K562 (cell line): ENCODE measurements around the gene DHX35. TPM values are rescaled to one million over a fixed set of nuclear protein-coding genes. Genes with fewer than 3 reads are reported as not detected.
A peak's percentile ranks its signal among the peaks of the same experiment; 100 is the strongest.

Experiments used
- ATAC-seq: fragments of 200-7000 bp; cut with Tn5 transposase; 3 replicates; pipeline ENCODE4 v1.9.1; 2020; ENCODE audit warnings: moderate library complexity
- BruUV-seq: library from RNA; stranded (reverse); fragments of 400-500 nt; replicated peaks from 2 replicates; lab custom pipeline; 2021; lab: Mats Ljungman, UMichigan
- CTCF ChIA-PET: fragments of 300-600 bp; formaldehyde crosslinking; extraction: SDS; loops from one replicate; lab custom pipeline; 2021; ENCODE audit warnings: low intra/inter-chr PET ratio; lab: Yijun Ruan, JAX
- POLR2A ChIA-PET: fragments of 300-600, 350-650 bp; sonication (Branson Sonifier 250); formaldehyde crosslinking; extraction: SDS; loops from one replicate; lab custom pipeline; 2021; ENCODE audit warnings: antibody characterized with exemption, inconsistent platforms; lab: Yijun Ruan, JAX
- DNase-seq, 4 experiments: peaks; one replicate each; pipeline versions ENCODE4 v3.0.0 to v3.0.0-alpha.2; 2011 to 2018; ENCODE audit warnings: low spot score in 3 of 4, mixed read lengths in 3 of 4; ENCODE audit errors: extremely low read depth in 1 of 4
- FAIRE-seq: peaks from 2 replicates; lab custom pipeline; 2011; peaks lifted over from hg19 to GRCh38; lab: Jason Lieb, UNC
- H2AFZ ChIP-seq: 2 replicates; pipeline ENCODE4 v1.6.0; 2011; ENCODE audit warnings: low read depth, low read length, control low read depth, inconsistent platforms
- H3K27ac ChIP-seq: fragments of 200-600 bp; 3 replicates; pipeline ENCODE4 v1.8.0; 2011; ENCODE audit warnings: low read depth, mild to moderate bottlenecking, control low read depth, inconsistent platforms, low read length, moderate library complexity, mixed read lengths; ENCODE audit errors: extremely low read depth
- H3K27me3 ChIP-seq, 2 experiments: fragments of 300-600 bp in 1 of 2; 2 replicates in 1 of 2; 3 replicates in 1 of 2; pipeline versions ENCODE4 v1.6.0 to v1.8.0; 2011; ENCODE audit warnings: inconsistent platforms in 2 of 2, low read length in 2 of 2, mild to moderate bottlenecking in 1 of 2, mixed read lengths in 1 of 2, moderate library complexity in 1 of 2; ENCODE audit not compliant: control insufficient read depth in 2 of 2, insufficient read depth in 2 of 2
- H3K36me3 ChIP-seq: fragments of 300-600 bp; 3 replicates; pipeline ENCODE4 v1.8.0; 2011; ENCODE audit warnings: mild to moderate bottlenecking, low read length, inconsistent platforms; ENCODE audit not compliant: control insufficient read depth, insufficient read depth
- H3K4me1 ChIP-seq, 2 experiments: fragments of 200-600 bp in 1 of 2; replicated peaks in 1 of 2; 2 replicates in 1 of 2; 3 replicates in 1 of 2; pipeline versions ENCODE4 v1.5.1 to v1.8.0; 2011; ENCODE audit warnings: inconsistent platforms in 2 of 2, low read length in 2 of 2, mild to moderate bottlenecking in 1 of 2, mixed read lengths in 1 of 2, moderate library complexity in 1 of 2; ENCODE audit not compliant: control insufficient read depth in 2 of 2, insufficient read depth in 2 of 2
- H3K4me2 ChIP-seq: 2 replicates; pipeline ENCODE4 v1.6.1; 2011; ENCODE audit warnings: low read length, control low read depth, inconsistent platforms, mixed read lengths; ENCODE audit not compliant: insufficient read depth
- H3K4me3 ChIP-seq: fragments of 200-600 bp; sonication (generic), shearing (Covaris generic); 2 replicates; pipeline ENCODE4 v1.5.1; 2016; ENCODE audit warnings: control low read depth, inconsistent platforms
- H3K79me2 ChIP-seq: fragments of 200-600 bp; 3 replicates; pipeline ENCODE4 v1.8.0; 2011; ENCODE audit warnings: low read length, inconsistent platforms; ENCODE audit not compliant: control insufficient read depth, insufficient read depth
- H3K9ac ChIP-seq, 2 experiments: 2 replicates each; pipeline versions ENCODE4 v1.6.0 to v1.6.1; 2011; ENCODE audit warnings: low read depth in 2 of 2, low read length in 2 of 2, control low read depth in 1 of 2, inconsistent platforms in 1 of 2, mild to moderate bottlenecking in 1 of 2, mixed read lengths in 1 of 2; ENCODE audit not compliant: insufficient read depth in 1 of 2
- H3K9me1 ChIP-seq: one replicate; pipeline ENCODE4 v1.6.0; 2011; ENCODE audit warnings: inconsistent platforms, mild to moderate bottlenecking, low read length, moderate library complexity; ENCODE audit not compliant: control insufficient read depth, insufficient read depth
- H3K9me3 ChIP-seq: replicated peaks from 2 replicates; pipeline ENCODE4 v1.5.1; 2011; ENCODE audit warnings: low read depth, low read length, inconsistent platforms; ENCODE audit not compliant: control insufficient read depth, insufficient read depth
- H4K20me1 ChIP-seq: replicated peaks from 2 replicates; pipeline ENCODE4 v1.6.1; 2011; ENCODE audit warnings: low read length, inconsistent platforms, mixed read lengths; ENCODE audit not compliant: control insufficient read depth, insufficient read depth
- ETV5 ChIP-seq: sonication (generic); formaldehyde crosslinking; IDR thresholded peaks from 2 replicates; pipeline ENCODE4 v1.4.0; 2020; ENCODE audit warnings: low read depth, mild to moderate bottlenecking, missing genetic modification reagents
- FOXA3 ChIP-seq, 2 experiments: fragments of 450-650 bp in 1 of 2; sonication (generic) in 1 of 2; formaldehyde crosslinking; IDR thresholded peaks in 1 of 2; conservative IDR thresholded peaks in 1 of 2; 2 replicates each; pipeline versions ENCODE4 v1.4.0 to v1.8.0; 2020 to 2022; ENCODE audit warnings: mild to moderate bottlenecking in 2 of 2, missing genetic modification reagents in 1 of 2
- JUND ChIP-seq, 2 experiments: IDR thresholded peaks; 2 replicates in 1 of 2; 3 replicates in 1 of 2; pipeline ENCODE4 v1.6.1; 2011; ENCODE audit warnings: borderline replicate concordance in 2 of 2, low read depth in 2 of 2, low read length in 2 of 2, improper control_type of control experiment in 1 of 2, missing biosample characterization in 1 of 2, missing genetic modification characterization in 1 of 2, missing genetic modification reagents in 1 of 2
- RBM25 ChIP-seq: fragments of 200-400 bp; formaldehyde crosslinking; IDR thresholded peaks from 2 replicates; pipeline ENCODE4 v1.6.1; 2018; ENCODE audit warnings: low read length, low read depth, moderate library complexity; ENCODE audit not compliant: severe bottlenecking
- ZBED1 ChIP-seq: IDR thresholded peaks from 2 replicates; pipeline ENCODE4 v1.6.1; 2014
- ZNF23 ChIP-seq: fragments of 250-450 bp; sonication (Bioruptor Pico); IDR thresholded peaks from 2 replicates; pipeline ENCODE4 v1.4.0; 2020; ENCODE audit warnings: mild to moderate bottlenecking
- ZNF274 ChIP-seq: IDR thresholded peaks from 2 replicates; pipeline ENCODE4 v1.6.1; 2011; ENCODE audit warnings: low read depth, mild to moderate bottlenecking, low read length, moderate library complexity, borderline replicate concordance
- ZNF436 ChIP-seq: fragments of 250-450, 450-650 bp; sonication (Bioruptor Pico); formaldehyde crosslinking; IDR thresholded peaks from 2 replicates; pipeline ENCODE4 v1.7.0; 2020; ENCODE audit warnings: mild to moderate bottlenecking
- WGBS: fragments of 100-300 bp; shearing (Covaris generic); methylation state at CpG from one replicate; pipeline ENCODE4 v1.1.6; 2016; ENCODE audit warnings: low coverage, mixed read lengths; ENCODE audit not compliant: insufficient coverage; ENCODE audit errors: missing lambda C conversion rate; 5-methylcytosine and 5-hydroxymethylcytosine counted together
- in situ Hi-C: fragments of 300-500 bp; cut with MboI; formaldehyde crosslinking; loops from 4 replicates; pipeline ENCODE4 v1.15.0; 2018; ENCODE audit warnings: inconsistent platforms, mixed read lengths
- intact Hi-C: fragments of 100-400 bp; cut with micrococcal nuclease; formaldehyde crosslinking; loops from 2 replicates; pipeline ENCODE4 v1.14.2; 2022
- polyA plus RNA-seq, 8 experiments: library from polyadenylated mRNA; depleted of rRNA in 4 of 8; stranded (reverse) in 5 of 8; unstranded in 3 of 8; fragments of >200 nt; fragmentation: Nextera tagmentation in 2 of 8; fragmentation: Illumina TruSeq in 1 of 8; extraction: Ambion mirVana in 2 of 8; extraction: Trizol in 1 of 8; gene quantifications; 2 replicates each; pipeline versions ENCODE4 v1.2.1 to v1.2.3, GENCODE V29; 2011 to 2014; ENCODE audit warnings: inconsistent platforms in 1 of 8, missing spikeins in 1 of 8
- total RNA-seq, 7 experiments: library from RNA; depleted of rRNA in 6 of 7; stranded (reverse); fragments of >200 nt in 6 of 7; fragmentation: Illumina TruSeq in 2 of 7; extraction: Trizol in 2 of 7; gene quantifications; 2 replicates each; pipeline versions ENCODE4 v1.2.1 to v1.2.3, GENCODE V29; 2011 to 2021; ENCODE audit warnings: low replicate concordance in 1 of 7
- TF ChIP-seq, protein P1 (sequence below): sonication (generic); formaldehyde crosslinking; IDR thresholded peaks from 2 replicates; pipeline ENCODE4 v1.8.1; 2023; ENCODE audit warnings: mild to moderate bottlenecking, missing genetic modification reagents
- TF ChIP-seq, protein P2 (sequence below), 2 experiments: fragments of 450-650 bp in 1 of 2; sonication (generic) in 1 of 2; formaldehyde crosslinking in 1 of 2; IDR thresholded peaks in 1 of 2; conservative IDR thresholded peaks in 1 of 2; 2 replicates each; pipeline versions ENCODE4 v1.6.1 to v1.8.1; 2016 to 2023; ENCODE audit warnings: mild to moderate bottlenecking in 2 of 2, moderate library complexity in 2 of 2, inconsistent platforms in 1 of 2, missing genetic modification reagents in 1 of 2
- TF ChIP-seq, protein P3 (sequence below), 2 experiments: IDR thresholded peaks; 2 replicates each; pipeline ENCODE4 v1.6.1; 2011; ENCODE audit warnings: borderline replicate concordance in 1 of 2, control low read depth in 1 of 2, low read depth in 1 of 2, low read length in 1 of 2, mild to moderate bottlenecking in 1 of 2, mixed read lengths in 1 of 2, moderate library complexity in 1 of 2; ENCODE audit not compliant: insufficient read depth in 1 of 2, insufficient read length in 1 of 2, poor library complexity in 1 of 2, severe bottlenecking in 1 of 2; ENCODE audit errors: extremely low read depth in 1 of 2
- TF ChIP-seq, protein P4 (sequence below): sonication (generic); formaldehyde crosslinking; IDR thresholded peaks from 2 replicates; pipeline ENCODE4 v1.8.0; 2022; ENCODE audit warnings: missing genetic modification reagents, mild to moderate bottlenecking, borderline replicate concordance
- TF ChIP-seq, protein P5 (sequence below): fragments of 450-650 bp; formaldehyde crosslinking; IDR thresholded peaks from 2 replicates; pipeline ENCODE4 v1.4.0; 2022; ENCODE audit warnings: missing genetic modification characterization

DHX35 gene
- total and polyA plus RNA-seq, 9 of the 15 experiments (the other 6 are each of a cell fraction or from before 2014, with no cell fraction given), result 6.5 to 25.6 (median 16.9) TPM

DNA sequence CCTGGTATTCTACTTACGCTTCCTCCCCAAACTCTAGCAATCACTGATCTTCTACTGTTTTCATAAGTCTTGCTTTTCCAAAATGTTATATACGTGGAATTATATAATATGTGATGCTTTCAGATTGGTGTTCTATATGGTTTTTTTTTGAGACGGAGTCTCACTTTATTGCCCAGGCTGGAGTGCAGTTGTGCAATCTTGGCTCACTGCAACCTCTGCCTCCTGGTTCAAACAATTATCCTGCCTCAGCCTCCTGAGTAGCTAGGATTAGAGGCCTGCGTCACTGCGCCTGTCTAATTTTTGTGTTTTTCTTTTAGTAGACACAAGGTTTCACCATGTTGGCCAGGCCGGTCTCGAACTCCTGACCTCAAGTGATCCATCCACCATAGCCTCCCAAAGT, 46.8 kb upstream of the DHX35 start:
- no peaks in the 10 kb centered on the region for H3K9me3 ChIP-seq
- no peak for DNase-seq
- WGBS, result 61% methylated on average over 7 of the region's 7 CpGs
- POLR2A ChIA-PET, result no interaction called here
- H3K79me2 ChIP-seq, result no peaks in the 10 kb centered on the region
- H3K27me3 ChIP-seq, result peaks cover 0 to 6% of the 10 kb centered on the region in 2 experiments; a peak in 2 of 5 replicates
- H3K4me2 ChIP-seq, result no peak overlapping the region
- H3K4me3 ChIP-seq, result no peak overlapping the region
- CTCF ChIA-PET, result no interaction called here
- no peak overlapping the region for H3K27ac ChIP-seq
- FAIRE-seq, result peak; percentile 15
- in situ Hi-C loops, result no loop called here
- no peaks in the 10 kb centered on the region for H3K36me3 ChIP-seq
- no peaks in the 10 kb centered on the region for H4K20me1 ChIP-seq
- no peak for ATAC-seq
- intact Hi-C loops, result no loop called here
- no peak overlapping the region for H2AFZ ChIP-seq
- H3K4me1 ChIP-seq, result no peaks in the 10 kb centered on the region; a peak in 1 of 5 replicates
- H3K9ac ChIP-seq, result no peak overlapping the region
- H3K9me1 ChIP-seq, result no peaks in the 10 kb centered on the region
- BruUV-seq, result no TSS peak
- no peak for TF ChIP-seq ZBED1
- TF ChIP-seq, protein P1, sequence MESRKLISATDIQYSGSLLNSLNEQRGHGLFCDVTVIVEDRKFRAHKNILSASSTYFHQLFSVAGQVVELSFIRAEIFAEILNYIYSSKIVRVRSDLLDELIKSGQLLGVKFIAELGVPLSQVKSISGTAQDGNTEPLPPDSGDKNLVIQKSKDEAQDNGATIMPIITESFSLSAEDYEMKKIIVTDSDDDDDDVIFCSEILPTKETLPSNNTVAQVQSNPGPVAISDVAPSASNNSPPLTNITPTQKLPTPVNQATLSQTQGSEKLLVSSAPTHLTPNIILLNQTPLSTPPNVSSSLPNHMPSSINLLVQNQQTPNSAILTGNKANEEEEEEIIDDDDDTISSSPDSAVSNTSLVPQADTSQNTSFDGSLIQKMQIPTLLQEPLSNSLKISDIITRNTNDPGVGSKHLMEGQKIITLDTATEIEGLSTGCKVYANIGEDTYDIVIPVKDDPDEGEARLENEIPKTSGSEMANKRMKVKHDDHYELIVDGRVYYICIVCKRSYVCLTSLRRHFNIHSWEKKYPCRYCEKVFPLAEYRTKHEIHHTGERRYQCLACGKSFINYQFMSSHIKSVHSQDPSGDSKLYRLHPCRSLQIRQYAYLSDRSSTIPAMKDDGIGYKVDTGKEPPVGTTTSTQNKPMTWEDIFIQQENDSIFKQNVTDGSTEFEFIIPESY (CRISPR knock-in tag), result no peak
- no peak for TF ChIP-seq ZNF274
- TF ChIP-seq RBM25, result no peak
- TF ChIP-seq, protein P2, sequence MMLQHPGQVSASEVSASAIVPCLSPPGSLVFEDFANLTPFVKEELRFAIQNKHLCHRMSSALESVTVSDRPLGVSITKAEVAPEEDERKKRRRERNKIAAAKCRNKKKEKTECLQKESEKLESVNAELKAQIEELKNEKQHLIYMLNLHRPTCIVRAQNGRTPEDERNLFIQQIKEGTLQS (IDR thresholded peaks at IDR 0.05), result no peak
- TF ChIP-seq, protein P2 (CRISPR knock-in tag; conservative IDR thresholded peaks at IDR 0.05), result no peak
- TF ChIP-seq, protein P3, sequence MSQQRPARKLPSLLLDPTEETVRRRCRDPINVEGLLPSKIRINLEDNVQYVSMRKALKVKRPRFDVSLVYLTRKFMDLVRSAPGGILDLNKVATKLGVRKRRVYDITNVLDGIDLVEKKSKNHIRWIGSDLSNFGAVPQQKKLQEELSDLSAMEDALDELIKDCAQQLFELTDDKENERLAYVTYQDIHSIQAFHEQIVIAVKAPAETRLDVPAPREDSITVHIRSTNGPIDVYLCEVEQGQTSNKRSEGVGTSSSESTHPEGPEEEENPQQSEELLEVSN (IDR thresholded peaks at IDR 0.05; ENCODE audit: borderline replicate concordance in 1 of 2, extremely low read depth in 1 of 2, insufficient read depth in 1 of 2, insufficient read length in 1 of 2, low read depth in 1 of 2, low read length in 1 of 2, poor library complexity in 1 of 2, severe bottlenecking in 1 of 2), result no peak
- TF ChIP-seq FOXA3 (CRISPR knock-in tag; conservative IDR thresholded peaks at IDR 0.05 in 1 of 2, IDR thresholded peaks at IDR 0.05 in 1 of 2), result no peak
- TF ChIP-seq, protein P4, sequence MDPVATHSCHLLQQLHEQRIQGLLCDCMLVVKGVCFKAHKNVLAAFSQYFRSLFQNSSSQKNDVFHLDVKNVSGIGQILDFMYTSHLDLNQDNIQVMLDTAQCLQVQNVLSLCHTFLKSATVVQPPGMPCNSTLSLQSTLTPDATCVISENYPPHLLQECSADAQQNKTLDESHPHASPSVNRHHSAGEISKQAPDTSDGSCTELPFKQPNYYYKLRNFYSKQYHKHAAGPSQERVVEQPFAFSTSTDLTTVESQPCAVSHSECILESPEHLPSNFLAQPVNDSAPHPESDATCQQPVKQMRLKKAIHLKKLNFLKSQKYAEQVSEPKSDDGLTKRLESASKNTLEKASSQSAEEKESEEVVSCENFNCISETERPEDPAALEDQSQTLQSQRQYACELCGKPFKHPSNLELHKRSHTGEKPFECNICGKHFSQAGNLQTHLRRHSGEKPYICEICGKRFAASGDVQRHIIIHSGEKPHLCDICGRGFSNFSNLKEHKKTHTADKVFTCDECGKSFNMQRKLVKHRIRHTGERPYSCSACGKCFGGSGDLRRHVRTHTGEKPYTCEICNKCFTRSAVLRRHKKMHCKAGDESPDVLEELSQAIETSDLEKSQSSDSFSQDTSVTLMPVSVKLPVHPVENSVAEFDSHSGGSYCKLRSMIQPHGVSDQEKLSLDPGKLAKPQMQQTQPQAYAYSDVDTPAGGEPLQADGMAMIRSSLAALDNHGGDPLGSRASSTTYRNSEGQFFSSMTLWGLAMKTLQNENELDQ, result no peak
- TF ChIP-seq JUND (IDR thresholded peaks at IDR 0.05; ENCODE audit: borderline replicate concordance, low read depth, low read length), result no peak
- no peak for TF ChIP-seq JUND (tag; IDR thresholded peaks at IDR 0.05; ENCODE audit: borderline replicate concordance, low read depth, low read length)
- TF ChIP-seq, protein P5, sequence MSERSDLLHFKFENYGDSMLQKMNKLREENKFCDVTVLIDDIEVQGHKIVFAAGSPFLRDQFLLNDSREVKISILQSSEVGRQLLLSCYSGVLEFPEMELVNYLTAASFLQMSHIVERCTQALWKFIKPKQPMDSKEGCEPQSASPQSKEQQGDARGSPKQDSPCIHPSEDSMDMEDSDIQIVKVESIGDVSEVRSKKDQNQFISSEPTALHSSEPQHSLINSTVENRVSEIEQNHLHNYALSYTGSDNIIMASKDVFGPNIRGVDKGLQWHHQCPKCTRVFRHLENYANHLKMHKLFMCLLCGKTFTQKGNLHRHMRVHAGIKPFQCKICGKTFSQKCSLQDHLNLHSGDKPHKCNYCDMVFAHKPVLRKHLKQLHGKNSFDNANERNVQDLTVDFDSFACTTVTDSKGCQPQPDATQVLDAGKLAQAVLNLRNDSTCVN, result no peak
- TF ChIP-seq ETV5, result no peak
- no peak for TF ChIP-seq ZNF436 (CRISPR knock-in tag)
- no peak for TF ChIP-seq ZNF23 (CRISPR knock-in tag)
